GM12874 (cell line): ENCODE results near the gene GGNBP2.

Experiments used
- TF ChIP-seq, protein P1 (sequence below): IDR thresholded peaks from 2 replicates; pipeline ENCODE4 v1.5.1; 2011; ENCODE audit warnings: low read depth, mild to moderate bottlenecking, control low read depth, low read length, moderate library complexity; ENCODE audit not compliant: insufficient read depth

GGNBP2 gene

DNA sequence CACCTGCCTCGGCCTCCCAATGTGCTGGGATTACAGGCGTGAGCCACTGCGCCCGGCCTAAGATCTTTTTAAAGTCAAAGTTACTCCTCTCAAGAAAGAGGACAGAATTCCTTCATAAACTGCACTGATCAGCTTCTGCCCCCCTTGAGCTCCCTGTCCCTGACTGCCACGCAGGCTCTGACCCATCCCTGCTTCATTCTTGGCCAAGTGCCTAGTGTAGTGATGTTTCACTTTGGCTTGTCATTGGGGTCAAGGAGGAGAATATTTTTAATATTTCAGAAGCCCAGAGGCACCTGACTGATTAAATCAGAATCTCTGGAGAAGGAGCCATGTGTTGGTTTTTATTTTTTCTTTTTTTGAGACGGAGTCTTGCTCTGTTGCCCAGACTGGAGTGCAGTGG, 65.8 kb downstream of the GGNBP2 start:
- TF ChIP-seq, protein P1, sequence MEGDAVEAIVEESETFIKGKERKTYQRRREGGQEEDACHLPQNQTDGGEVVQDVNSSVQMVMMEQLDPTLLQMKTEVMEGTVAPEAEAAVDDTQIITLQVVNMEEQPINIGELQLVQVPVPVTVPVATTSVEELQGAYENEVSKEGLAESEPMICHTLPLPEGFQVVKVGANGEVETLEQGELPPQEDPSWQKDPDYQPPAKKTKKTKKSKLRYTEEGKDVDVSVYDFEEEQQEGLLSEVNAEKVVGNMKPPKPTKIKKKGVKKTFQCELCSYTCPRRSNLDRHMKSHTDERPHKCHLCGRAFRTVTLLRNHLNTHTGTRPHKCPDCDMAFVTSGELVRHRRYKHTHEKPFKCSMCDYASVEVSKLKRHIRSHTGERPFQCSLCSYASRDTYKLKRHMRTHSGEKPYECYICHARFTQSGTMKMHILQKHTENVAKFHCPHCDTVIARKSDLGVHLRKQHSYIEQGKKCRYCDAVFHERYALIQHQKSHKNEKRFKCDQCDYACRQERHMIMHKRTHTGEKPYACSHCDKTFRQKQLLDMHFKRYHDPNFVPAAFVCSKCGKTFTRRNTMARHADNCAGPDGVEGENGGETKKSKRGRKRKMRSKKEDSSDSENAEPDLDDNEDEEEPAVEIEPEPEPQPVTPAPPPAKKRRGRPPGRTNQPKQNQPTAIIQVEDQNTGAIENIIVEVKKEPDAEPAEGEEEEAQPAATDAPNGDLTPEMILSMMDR = no peak

DNA sequence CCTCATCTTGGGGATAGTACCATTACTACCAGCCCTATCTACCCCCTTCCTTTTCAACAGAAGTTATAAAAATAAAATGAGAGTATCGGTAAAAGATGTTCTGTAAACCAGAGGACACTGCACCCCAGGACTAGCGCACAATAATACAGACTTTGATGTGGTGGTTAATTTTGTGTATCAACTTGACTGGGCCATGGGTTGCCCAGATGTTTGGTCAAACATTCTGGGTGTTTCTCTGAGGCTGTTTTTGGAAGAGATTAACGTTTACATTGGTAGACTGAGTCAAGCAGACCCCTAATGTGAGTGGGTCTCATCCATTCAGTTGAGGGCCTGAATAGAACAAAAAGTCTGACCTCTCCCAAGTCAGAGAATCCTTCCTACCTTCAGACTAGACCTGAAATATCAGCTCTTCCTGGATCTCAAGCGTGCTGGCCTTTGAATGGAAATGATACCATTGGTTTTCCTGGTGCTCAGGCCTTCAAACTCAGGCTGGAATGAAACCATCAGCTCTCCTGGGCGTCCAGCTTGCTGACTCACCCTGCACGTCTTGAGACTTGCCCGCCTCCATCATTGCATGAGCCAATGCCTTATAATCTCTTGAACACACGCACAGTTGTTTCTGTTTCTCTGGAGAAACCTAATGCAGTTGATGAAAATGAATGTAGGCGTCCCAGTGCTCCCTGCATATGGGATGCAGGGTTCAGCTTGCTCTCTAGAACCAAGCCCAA, 66.8 kb downstream of the GGNBP2 start:
- TF ChIP-seq, protein P1 = no peak

DNA sequence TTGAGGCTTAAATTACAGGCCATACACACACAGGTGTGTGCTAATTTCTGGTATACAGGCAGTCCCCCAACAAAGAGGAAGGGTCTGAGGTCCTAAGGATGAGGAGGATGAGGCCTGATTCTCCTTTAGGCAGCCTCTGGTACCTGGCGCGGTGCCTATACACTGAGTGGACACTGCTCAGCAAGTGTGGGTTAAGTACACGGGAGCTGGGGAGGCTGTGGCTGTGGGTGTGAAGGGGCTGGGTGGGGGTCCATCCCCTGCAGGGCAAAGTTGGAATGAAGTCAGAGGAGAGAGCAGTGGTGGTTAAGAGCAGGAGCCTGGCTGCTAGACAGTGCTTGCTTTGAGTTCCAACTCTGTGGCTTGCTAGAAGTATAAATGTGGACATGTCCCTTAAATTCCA, 67.6 kb downstream of the GGNBP2 start:
- TF ChIP-seq, protein P1 = no peak

DNA sequence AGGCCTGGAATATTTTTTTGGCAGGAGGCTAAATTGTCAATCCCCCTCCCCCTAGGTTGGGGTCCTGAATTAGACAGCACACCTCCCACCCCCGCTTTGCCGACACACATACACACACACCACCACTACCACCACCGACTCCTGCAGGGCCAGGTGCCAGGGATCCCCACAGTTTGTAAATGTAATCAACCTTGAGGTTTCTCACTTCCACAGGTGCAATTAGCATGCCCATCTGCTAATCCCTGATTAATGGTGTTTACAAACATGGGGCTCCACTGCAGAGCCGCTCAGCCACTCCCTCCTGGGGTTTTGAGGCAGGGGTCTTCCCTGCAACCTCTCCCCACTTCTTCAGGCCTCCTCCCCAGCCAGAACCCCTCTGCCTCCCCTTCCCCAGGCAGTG, 68.4 kb downstream of the GGNBP2 start:
- TF ChIP-seq, protein P1 = no peak

DNA sequence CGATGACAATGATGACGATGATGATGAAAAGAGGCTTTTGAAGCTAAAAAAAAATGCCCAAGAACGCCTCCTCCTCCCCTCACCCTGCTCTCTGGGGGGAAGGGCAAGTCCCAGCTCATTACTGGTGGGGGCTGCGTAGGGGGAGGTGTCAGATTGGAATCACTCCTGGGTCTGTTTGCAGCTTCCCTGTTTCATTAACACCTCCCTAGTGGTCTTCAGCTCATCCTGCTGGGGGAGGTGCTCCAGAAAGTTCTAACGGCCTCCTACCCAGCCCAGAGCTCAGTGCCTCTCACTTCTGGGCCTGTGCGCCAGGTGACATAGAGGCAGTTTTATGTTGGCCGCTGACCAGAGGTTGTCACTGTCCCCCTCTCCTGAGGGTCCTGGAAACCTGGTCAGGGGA, 69.4 kb downstream of the GGNBP2 start:
- TF ChIP-seq, protein P1 = no peak

DNA sequence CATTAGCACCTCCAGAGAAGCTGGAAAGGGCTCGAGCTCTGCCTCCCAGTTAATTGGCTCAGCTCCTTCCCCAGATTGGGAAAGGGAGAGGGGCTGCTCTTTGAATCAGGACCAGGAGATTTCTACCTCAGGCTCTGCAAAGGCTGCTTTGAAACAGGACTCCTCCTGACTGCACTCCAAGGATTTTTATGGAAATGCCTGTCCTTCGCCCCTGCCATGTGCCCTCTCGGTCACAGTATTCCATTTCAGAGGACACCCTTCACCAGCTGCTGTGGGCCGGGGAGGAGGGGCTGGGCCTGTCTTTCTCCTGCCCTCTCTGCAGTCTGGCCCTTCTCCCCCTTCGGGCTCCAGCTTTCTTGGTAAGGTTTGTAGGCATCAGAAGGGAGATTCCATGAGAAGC, 70.2 kb downstream of the GGNBP2 start:
- TF ChIP-seq, protein P1 = no peak

DNA sequence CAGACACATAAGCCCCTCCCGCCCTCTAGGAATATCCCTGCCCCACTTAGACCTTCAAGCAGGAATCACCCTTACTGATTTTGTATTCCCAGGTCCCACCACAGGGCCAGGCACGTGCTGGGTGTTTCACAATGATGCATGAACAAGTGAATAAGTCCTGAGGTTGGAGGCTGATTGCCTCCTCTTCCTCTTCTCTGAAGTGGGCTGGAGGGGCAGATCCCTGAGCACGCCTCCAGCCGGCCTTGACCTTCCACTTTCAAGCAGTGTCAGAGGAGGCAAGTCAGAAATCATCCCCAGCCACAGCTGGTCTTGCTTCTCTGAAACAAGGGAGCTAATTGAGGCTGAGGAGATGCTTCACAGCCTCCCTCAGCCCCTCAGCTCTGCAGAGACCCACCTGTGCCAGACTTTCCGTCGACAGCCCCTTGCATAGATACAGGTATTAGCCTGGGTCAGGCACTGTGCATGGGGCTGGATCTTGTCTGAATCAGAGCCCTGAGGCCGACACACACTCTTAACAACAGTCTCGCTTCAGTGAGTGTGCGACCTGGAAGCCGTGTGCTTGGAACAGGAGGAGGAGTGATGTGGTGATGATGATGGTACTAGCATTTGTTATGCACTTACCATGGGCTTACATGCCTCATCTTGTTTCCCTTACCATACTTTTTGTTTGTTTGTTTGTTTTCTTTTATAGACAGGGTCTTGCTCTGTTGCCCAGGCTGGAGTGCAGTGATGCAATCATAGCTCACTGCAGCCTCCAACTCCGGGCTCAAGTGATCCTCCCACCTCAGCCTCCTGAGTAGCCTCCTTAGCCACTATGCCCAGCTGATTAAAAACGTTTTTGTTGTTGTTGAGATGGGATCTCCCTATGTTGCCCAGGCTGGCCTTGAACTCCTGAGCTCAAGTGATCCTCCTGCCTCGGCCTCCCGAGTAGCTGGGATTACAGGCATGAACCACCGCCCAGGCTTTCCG, 71.6 kb downstream of the GGNBP2 start:
- TF ChIP-seq, protein P1 = no peak
